HL-60/S4 treated with retinoic acid at 250 ng/mL for 4 days and 3 days (cell line): ENCODE measurements around the gene RINL.
"Not testable (repeated sequence)": the region's sequence is repeated elsewhere in the genome, so short reads cannot be mapped to it uniquely, and the experiment has no call there.

ENCODE experiments used
- in situ Hi-C: fragments of 300-500 bp; cut with MboI; formaldehyde crosslinking; loops from 2 replicates; pipeline ENCODE4 v1.7.0; 2022; ENCODE audit warnings: low sequenced_read_pairs

The RINL gene

GRCh38 chr19:38838208-38838985 lies 39.7 kb downstream of the RINL start:
- in situ Hi-C loops = no loop called here

GRCh38 chr19:38837656-38838121 lies 40.4 kb downstream of the RINL start:
- in situ Hi-C loops = no loop called here

- in situ Hi-C loops = no loop called here
Observed at GRCh38 chr19:38836983-38837626, 41.0 kb downstream of the RINL start.

- in situ Hi-C loops = no loop called here
Observed at GRCh38 chr19:38836159-38836982, 41.7 kb downstream of the RINL start.

- in situ Hi-C loops = no loop called here
Observed at GRCh38 chr19:38834590-38834989, 43.5 kb downstream of the RINL start.

- in situ Hi-C loops = no loop called here
Observed at GRCh38 chr19:38834104-38834490, 44.0 kb downstream of the RINL start.

GRCh38 chr19:38833092-38833425 lies 45.0 kb downstream of the RINL start:
- in situ Hi-C loops = no loop called here

GRCh38 chr19:38831142-38831605 lies 46.9 kb downstream of the RINL start:
- in situ Hi-C loops = no loop called here

GRCh38 chr19:38830039-38830733 lies 47.9 kb downstream of the RINL start:
- in situ Hi-C loops = no loop called here

GRCh38 chr19:38829203-38829602 lies 48.9 kb downstream of the RINL start:
- in situ Hi-C loops = not testable (repeated sequence)

GRCh38 chr19:38826856-38827551 lies 51.1 kb downstream of the RINL start:
- in situ Hi-C loops = no loop called here

GRCh38 chr19:38825936-38826335 lies 52.1 kb downstream of the RINL start:
- in situ Hi-C loops = not testable (repeated sequence)

- in situ Hi-C loops = not testable (repeated sequence)
Observed at GRCh38 chr19:38821230-38821825, 56.7 kb downstream of the RINL start.

- in situ Hi-C loops = no loop called here
Observed at GRCh38 chr19:38819231-38819920, 58.7 kb downstream of the RINL start.
